ENCODE measurements around the gene DUSP3. TPM values are rescaled to one million over a fixed set of nuclear protein-coding genes. Genes with fewer than 3 reads are reported as not detected.
A peak's percentile ranks its signal among the peaks of the same experiment; 100 is the strongest.

Gene DUSP3
- 10 to 100 TPM; 25.4 to 31.0 TPM for total RNA-seq
- 24.9 TPM for polyA plus RNA-seq (2013, experiment 1 of 2)
- polyA plus RNA-seq (2013, experiment 2 of 2) = 20.0 TPM
- long read RNA-seq, experiment 1, full-length matches to known transcripts = 2 of 10 reads
- long read RNA-seq, experiment 1, partial matches to known transcripts = 0 of 10 reads
- long read RNA-seq, experiment 1, other reads (novel, unspliced or antisense) = 8 of 10 reads
- long read RNA-seq, experiment 2, full-length matches to known transcripts = 48 of 56 reads
- long read RNA-seq, experiment 2, partial matches to known transcripts = 0 of 56 reads
- long read RNA-seq, experiment 2, other reads (novel, unspliced or antisense) = 8 of 56 reads
- long read RNA-seq, experiment 3, full-length matches to known transcripts = 112 of 126 reads
- long read RNA-seq, experiment 3, partial matches to known transcripts = 3 of 126 reads
- long read RNA-seq, experiment 3, other reads (novel, unspliced or antisense) = 11 of 126 reads
- long read RNA-seq, experiment 4, full-length matches to known transcripts = 4 of 15 reads
- long read RNA-seq, experiment 4, partial matches to known transcripts = 0 of 15 reads
- long read RNA-seq, experiment 4, other reads (novel, unspliced or antisense) = 11 of 15 reads

DNA sequence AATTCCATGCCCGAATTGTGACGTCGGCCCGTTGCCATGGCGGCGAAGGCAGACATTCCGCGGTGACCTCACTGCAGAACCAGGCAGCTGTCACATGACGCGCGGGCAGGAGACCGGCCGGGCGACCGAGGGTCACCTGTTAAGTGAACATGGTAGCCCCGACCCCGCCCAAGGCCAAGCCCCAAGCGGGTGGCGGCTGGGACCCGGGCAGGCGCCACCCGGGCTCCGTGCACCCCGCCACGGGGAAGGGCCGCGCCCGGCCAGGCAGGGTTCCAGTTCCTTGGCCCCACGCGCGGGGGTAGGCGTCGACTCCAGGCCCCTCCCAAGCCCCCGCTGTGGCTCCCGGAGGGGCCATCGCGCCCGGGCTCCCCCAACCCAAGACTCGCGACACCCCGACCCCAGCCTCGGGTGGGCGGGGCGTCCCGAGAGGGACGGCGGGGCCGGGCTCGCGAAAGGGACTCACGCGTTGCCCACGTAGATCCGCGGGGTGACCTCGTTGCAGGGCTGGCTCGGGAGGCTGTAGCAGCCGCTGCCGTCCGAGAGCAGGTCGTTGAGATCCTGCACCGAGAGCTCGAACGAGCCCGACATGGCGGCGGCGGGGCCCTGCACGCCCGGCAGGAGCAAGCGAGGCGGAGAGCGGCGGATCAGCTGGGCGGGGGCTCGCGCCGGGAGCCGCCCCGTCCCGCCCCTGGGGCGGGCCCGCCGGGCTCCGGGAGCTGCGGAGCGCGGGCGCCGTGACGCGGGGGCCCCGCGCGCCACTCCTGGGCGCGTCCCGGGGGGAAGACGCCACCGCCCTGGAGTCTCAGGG, at the start of gene DUSP3:
Gene DUSP3 (minus strand): TSS at position 641 of the 808 bp plus-strand sequence. CDS start 53 bp downstream, at position 588.
- Mint-ChIP-seq H3K4me1 (peaks cover 10% of the 10 kb centered on the region), H3K27me3 (ENCODE audit: insufficient read depth) (peaks cover 22% of the 10 kb centered on the region)

DNA sequence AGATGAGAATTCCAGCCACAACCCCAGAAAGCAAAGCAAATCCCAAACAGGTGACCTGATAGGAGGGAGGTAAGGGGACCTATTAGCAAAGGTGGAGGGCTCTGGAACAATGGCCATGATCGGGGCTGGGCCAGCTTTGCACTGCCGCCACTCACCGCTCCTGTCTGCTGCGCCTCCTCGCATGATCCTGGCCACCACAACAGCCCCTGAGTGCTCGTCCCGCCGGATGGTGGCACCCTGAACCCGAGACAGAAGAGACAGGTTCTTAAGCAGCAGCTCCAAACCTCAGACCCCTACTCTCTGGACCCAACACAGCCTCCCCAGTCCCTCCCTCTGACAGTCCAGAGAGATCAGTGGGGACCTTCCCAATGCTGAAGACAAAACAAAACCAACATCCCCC, 48.8 kb upstream of the DUSP3 start:
- H3K4me3 Mint-ChIP-seq = no peak overlapping the region
- Histone ChIP-seq H3K4me1 (ENCODE audit: control insufficient read depth, insufficient read depth, low read length) (no peaks in the 10 kb centered on the region), H3K9me3 (ENCODE audit: control insufficient read depth, low read length) (no peaks in the 10 kb centered on the region), H3K27ac (ENCODE audit: low read depth, low read length) (no peak overlapping the region), H3K9ac (ENCODE audit: extremely low read depth, low read length, poor library complexity, severe bottlenecking) (no peak overlapping the region), H3K27me3 (ENCODE audit: control insufficient read depth, insufficient read depth, low read length, poor library complexity, severe bottlenecking) (no peaks in the 10 kb centered on the region), H3K4me3 (ENCODE audit: low read length) (no peak overlapping the region), H3K36me3 (ENCODE audit: control insufficient read depth, insufficient read depth, low read length) (no peaks in the 10 kb centered on the region)
- DNase-seq = no peak
- 94 to 95% methylated on average over 6 to 9 of the region's 9 CpGs for WGBS, 2 experiments (ENCODE audit: insufficient coverage in 1 of 2, insufficient read length in 1 of 2)
- H3K27ac Mint-ChIP-seq = no peak overlapping the region
- H3K36me3 Mint-ChIP-seq (ENCODE audit: low read depth) = peaks cover 1% of the 10 kb centered on the region
- H3K27me3 Mint-ChIP-seq (ENCODE audit: insufficient read depth) = peaks cover 10% of the 10 kb centered on the region
- TF ChIP-seq, protein P1, sequence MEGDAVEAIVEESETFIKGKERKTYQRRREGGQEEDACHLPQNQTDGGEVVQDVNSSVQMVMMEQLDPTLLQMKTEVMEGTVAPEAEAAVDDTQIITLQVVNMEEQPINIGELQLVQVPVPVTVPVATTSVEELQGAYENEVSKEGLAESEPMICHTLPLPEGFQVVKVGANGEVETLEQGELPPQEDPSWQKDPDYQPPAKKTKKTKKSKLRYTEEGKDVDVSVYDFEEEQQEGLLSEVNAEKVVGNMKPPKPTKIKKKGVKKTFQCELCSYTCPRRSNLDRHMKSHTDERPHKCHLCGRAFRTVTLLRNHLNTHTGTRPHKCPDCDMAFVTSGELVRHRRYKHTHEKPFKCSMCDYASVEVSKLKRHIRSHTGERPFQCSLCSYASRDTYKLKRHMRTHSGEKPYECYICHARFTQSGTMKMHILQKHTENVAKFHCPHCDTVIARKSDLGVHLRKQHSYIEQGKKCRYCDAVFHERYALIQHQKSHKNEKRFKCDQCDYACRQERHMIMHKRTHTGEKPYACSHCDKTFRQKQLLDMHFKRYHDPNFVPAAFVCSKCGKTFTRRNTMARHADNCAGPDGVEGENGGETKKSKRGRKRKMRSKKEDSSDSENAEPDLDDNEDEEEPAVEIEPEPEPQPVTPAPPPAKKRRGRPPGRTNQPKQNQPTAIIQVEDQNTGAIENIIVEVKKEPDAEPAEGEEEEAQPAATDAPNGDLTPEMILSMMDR (conservative IDR thresholded peaks at IDR 0.05) = no peak
- peaks cover 18% of the 10 kb centered on the region for H3K4me1 Mint-ChIP-seq
- no peaks in the 10 kb centered on the region for H3K9me3 Mint-ChIP-seq

More for the DNA sequence above, at the start of gene DUSP3:
- H3K4me3 Mint-ChIP-seq = peak within 1 kb of the TSS; percentile 71
- Histone ChIP-seq H3K27ac (ENCODE audit: low read depth, low read length) (peak within 1 kb of the TSS; percentile 97), H3K4me1 (ENCODE audit: control insufficient read depth, insufficient read depth, low read length) (no peaks in the 10 kb centered on the region), H3K4me3 (ENCODE audit: low read length) (peak within 1 kb of the TSS; percentile 80), H3K27me3 (ENCODE audit: control insufficient read depth, insufficient read depth, low read length, poor library complexity, severe bottlenecking) (peaks cover 4% of the 10 kb centered on the region), H3K9ac (ENCODE audit: extremely low read depth, low read length, poor library complexity, severe bottlenecking) (peak within 1 kb of the TSS; percentile 99), H3K36me3 (ENCODE audit: control insufficient read depth, insufficient read depth, low read length) (peaks cover 21% of the 10 kb centered on the region), H3K9me3 (ENCODE audit: control insufficient read depth, low read length) (no peaks in the 10 kb centered on the region)
- peak; percentile 99 for DNase-seq
- TF ChIP-seq, protein P1 (conservative IDR thresholded peaks at IDR 0.05) = no peak
- peak within 1 kb of the TSS; percentile 98 for H3K27ac Mint-ChIP-seq
- H3K36me3 Mint-ChIP-seq (ENCODE audit: low read depth) = peaks cover 19% of the 10 kb centered on the region
- H3K9me3 Mint-ChIP-seq = no peaks in the 10 kb centered on the region
- WGBS, 2 experiments (ENCODE audit: insufficient coverage in 1 of 2, insufficient read length in 1 of 2) = 0% methylated on average over 57 to 100 of the region's 100 CpGs

DNA sequence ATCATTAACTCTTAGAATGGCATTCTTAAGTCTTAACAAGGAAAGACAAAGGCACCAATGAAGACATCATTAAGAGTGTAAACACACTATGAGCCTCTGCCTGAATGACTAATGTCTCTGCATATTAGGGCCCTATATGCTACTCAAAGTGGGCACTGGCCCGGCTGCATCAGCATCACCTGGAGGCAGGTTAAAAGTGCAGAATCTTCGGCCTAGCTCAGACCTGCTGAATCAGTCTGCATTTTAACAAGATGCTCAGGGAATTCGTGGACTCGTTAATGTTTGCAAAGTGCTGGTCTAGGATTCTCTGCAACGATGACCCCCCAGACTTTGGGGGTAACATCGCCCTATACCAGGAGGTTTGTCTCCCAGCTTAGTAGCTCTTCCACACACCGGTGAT, 47.4 kb upstream of the DUSP3 start:
- DNase-seq = no peak
- 93 to 94% methylated on average over 7 of the region's 7 CpGs for WGBS, 2 experiments (ENCODE audit: insufficient coverage in 1 of 2, insufficient read length in 1 of 2)
- Histone ChIP-seq H3K9ac (ENCODE audit: extremely low read depth, low read length, poor library complexity, severe bottlenecking) (no peak overlapping the region), H3K9me3 (ENCODE audit: control insufficient read depth, low read length) (no peaks in the 10 kb centered on the region), H3K27me3 (ENCODE audit: control insufficient read depth, insufficient read depth, low read length, poor library complexity, severe bottlenecking) (no peaks in the 10 kb centered on the region), H3K4me3 (ENCODE audit: low read length) (no peak overlapping the region), H3K36me3 (ENCODE audit: control insufficient read depth, insufficient read depth, low read length) (no peaks in the 10 kb centered on the region), H3K27ac (ENCODE audit: low read depth, low read length) (no peak overlapping the region), H3K4me1 (ENCODE audit: control insufficient read depth, insufficient read depth, low read length) (no peaks in the 10 kb centered on the region)
- TF ChIP-seq, protein P1 (conservative IDR thresholded peaks at IDR 0.05) = no peak
- H3K9me3 Mint-ChIP-seq = no peaks in the 10 kb centered on the region
- H3K27ac Mint-ChIP-seq = no peak overlapping the region
- no peak overlapping the region for H3K4me3 Mint-ChIP-seq
- peaks cover 2% of the 10 kb centered on the region for H3K27me3 Mint-ChIP-seq (ENCODE audit: insufficient read depth)
- H3K4me1 Mint-ChIP-seq = peaks cover 7% of the 10 kb centered on the region
- H3K36me3 Mint-ChIP-seq (ENCODE audit: low read depth) = peaks cover 1% of the 10 kb centered on the region

Data from endodermal cell (in vitro differentiated cells).